Choroid plexus epithelial cell (primary cell): ENCODE results near the gene GNLY.

Experiments used
- DNase-seq: peaks from one replicate; pipeline ENCODE4 v3.0.0-alpha.2; 2010; ENCODE audit warnings: low read depth
- H3K4me3 ChIP-seq: 2 replicates; pipeline ENCODE4 v1.5.1; 2011; ENCODE audit warnings: low read depth, mild to moderate bottlenecking, control low read depth, low read length, moderate library complexity
- TF ChIP-seq, protein P1 (sequence below): conservative IDR thresholded peaks from 2 replicates; pipeline ENCODE4 v1.5.1; 2011; ENCODE audit warnings: low read depth, mild to moderate bottlenecking, control low read depth, inconsistent platforms, low read length, moderate library complexity

GNLY gene

DNA sequence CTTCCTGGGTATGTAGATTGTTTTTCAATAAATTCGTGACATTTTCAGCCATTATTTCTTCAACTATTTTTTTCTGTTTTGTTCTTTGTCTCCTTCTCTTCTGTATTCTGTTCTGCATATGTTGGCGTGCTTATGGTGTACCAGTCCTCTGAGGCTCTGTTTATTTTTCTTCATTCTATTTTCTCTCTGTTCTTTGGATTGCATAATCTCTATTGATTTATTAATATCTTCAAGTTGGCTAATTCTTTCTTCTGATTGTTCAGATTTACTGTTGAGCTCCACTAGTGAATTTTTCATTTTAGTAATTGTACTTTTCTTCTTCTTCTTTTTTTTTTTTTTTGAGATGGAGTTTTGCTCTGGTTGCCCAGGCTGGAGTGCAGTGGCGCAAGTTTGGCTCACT lies 9.9 kb downstream of the GNLY start:
- DNase-seq, result no peak
- H3K4me3 ChIP-seq, result no peak overlapping the region
- TF ChIP-seq, protein P1, sequence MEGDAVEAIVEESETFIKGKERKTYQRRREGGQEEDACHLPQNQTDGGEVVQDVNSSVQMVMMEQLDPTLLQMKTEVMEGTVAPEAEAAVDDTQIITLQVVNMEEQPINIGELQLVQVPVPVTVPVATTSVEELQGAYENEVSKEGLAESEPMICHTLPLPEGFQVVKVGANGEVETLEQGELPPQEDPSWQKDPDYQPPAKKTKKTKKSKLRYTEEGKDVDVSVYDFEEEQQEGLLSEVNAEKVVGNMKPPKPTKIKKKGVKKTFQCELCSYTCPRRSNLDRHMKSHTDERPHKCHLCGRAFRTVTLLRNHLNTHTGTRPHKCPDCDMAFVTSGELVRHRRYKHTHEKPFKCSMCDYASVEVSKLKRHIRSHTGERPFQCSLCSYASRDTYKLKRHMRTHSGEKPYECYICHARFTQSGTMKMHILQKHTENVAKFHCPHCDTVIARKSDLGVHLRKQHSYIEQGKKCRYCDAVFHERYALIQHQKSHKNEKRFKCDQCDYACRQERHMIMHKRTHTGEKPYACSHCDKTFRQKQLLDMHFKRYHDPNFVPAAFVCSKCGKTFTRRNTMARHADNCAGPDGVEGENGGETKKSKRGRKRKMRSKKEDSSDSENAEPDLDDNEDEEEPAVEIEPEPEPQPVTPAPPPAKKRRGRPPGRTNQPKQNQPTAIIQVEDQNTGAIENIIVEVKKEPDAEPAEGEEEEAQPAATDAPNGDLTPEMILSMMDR, result no peak

DNA sequence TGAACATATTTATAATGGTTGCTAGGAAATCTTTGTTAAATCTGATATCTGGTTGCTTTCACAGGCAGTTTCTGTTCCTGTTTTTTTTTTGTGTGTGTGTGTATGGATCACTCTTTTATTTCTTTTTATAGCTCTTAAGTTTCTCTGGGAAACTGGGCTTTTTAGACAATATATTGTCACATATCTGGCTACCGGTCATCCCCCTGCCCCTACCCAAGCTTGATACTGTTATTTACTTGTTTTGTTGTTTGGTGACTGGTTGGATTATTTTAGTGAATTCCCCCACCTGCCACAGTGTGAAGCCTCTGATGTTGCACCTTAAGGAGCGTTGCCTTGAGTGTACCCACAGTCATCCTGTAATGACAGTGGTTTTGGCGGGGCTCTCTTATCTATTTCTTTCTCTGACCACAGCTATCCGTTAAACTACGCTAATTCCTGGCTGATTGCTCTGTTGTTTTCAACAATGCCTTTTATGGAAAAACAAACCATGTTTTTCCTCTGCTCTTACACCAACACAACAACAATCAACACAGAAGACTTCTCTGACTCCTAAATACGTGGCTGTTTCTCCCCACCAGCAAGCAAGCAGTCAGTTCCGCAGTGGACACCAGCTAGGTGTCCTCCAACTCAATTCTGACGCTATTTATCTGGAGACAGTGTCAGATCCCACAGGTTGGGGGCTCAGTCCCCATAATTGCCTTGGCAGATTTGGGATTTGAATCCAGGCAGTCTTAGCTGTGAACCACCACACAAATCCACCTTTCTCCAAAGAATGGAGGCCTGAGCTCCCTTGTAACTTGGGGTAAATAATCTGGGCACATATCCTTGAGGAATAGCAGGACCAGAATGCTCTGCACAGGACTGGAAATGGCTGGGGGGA lies 10.9 kb downstream of the GNLY start:
- TF ChIP-seq, protein P1, result no peak
- H3K4me3 ChIP-seq, result no peak overlapping the region
- peak; percentile 36 for DNase-seq

DNA sequence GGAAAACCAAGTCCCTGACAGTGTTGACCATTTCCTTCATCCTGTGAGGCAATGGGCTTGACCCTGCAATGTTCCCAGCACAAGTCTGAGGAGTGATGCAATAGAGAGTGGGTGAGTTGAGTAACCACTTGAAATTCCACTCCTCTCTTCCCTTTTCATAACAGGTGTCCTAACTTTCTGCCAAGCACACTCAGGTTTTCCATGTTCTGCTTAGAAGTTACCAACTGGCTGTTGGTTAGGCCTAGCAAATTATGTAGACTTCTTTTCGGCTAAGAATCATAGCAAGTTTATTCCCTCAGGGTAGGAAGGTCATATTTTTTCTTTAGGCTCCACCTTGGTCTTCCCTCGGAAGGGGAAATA lies 11.5 kb downstream of the GNLY start:
- H3K4me3 ChIP-seq, result no peak overlapping the region
- peak; percentile 98 for DNase-seq
- TF ChIP-seq, protein P1, result no peak

DNA sequence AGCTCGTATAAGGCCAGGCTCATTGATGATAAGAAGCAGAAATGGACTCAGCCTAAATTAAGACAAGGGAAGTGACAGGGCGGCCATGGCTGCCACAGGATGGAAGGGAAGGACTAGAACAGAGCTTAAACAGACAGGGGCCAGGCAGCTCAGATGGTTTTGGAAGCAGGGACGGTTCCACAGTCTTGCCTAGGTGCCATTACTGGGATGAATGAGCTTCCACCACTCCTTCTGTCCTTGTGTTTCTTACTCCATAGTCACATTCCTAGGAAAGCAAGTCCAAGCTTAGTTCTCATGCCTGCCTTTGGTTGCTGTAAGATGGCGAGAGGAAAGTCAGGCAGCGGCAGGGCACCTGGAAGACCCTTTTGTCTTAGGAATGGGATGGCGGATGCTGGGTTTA lies 11.9 kb downstream of the GNLY start:
- no peak overlapping the region for H3K4me3 ChIP-seq
- TF ChIP-seq, protein P1, result no peak
- DNase-seq, result no peak

DNA sequence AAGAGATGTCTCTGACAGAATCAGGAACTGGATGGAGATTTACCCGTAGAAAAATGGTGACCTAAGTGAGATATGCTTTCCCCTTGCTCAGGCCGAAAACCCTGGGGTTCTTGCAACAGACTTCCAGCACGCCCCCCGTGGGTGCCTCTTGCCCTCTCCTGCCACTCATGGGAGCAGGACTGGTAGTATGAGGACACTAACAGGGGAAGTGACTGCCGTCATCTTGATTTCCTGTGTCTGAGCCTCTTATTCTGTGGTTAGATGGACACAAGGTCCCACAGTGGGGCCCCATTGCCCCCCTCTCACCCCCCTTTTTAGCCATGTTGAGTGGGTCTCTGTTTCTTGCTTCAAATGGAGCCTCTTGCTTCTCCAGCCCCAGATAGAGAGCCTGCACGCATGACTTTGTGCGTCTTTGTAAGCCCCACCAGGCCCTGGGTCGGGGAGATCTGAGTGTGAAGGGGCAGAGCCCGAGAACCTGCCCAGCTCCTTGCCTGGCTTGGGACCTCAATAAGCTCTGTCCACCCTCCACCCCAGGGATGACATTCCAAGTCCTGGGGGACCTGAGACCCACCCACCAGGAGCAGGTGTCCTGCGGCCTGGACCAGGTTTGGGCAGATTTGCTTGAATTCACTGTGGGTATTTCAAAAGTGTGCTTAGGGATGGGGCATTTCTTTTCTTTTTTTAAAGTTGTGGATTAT lies 12.6 kb downstream of the GNLY start:
- DNase-seq, result no peak
- TF ChIP-seq, protein P1, result no peak
- H3K4me3 ChIP-seq, result no peak overlapping the region

DNA sequence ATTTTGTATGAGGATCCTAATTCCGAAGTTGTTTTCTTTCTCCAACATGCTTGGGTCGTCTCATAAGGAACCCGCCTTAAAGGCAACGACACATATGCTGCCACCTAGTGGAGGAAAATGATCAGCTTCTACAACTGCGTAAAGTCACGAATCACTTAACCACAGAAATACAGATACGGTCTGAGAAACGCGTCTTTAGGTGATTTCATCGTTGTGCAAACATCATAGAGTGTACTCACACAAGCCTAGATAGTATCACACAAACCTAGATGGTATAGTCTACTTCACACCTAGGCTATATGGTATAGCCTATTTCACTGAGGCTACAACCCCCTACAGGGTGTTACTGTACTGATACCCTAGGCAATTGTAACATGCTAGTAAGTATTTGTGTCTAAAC lies 13.1 kb downstream of the GNLY start:
- DNase-seq, result peak; percentile 97
- TF ChIP-seq, protein P1, result peak; percentile 87
- no peak overlapping the region for H3K4me3 ChIP-seq

DNA sequence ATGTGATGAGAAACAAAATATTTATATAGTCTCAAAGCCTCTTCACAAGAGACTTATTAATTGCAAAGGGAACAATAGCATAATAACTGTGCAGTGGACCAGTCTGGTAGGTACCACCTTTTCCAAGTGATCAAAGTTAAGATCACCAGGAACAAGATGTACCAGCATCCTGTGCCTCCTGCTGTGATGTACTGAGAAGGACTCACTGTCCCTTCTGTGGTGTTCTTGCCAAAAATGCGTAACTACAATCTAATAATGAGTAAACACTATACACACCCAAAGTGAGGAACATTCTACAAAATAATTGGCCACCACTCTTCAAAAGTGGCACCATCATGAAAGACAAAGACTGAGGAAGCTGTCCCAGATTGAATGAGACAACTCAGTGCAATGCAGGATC lies 14.5 kb downstream of the GNLY start:
- TF ChIP-seq, protein P1, result no peak
- no peak overlapping the region for H3K4me3 ChIP-seq
- DNase-seq, result peak; percentile 52
